HCT116 (cell line): ENCODE results near the gene CTNNA2.

Experiments
- EGR1 ChIP-seq: IDR thresholded peaks from 2 replicates; pipeline ENCODE4 v1.6.1; 2012; ENCODE audit warnings: low read depth
- EZH2 ChIP-seq: fragments of 200-600 bp; sonication (generic); IDR thresholded peaks from 2 replicates; pipeline ENCODE4 v1.6.1; 2017; ENCODE audit warnings: antibody characterized with exemption, mixed run types
- EZH2phosphoT487 ChIP-seq: fragments of 200-600 bp; IDR thresholded peaks from 2 replicates; pipeline ENCODE4 v1.6.1; 2018; ENCODE audit warnings: antibody characterized with exemption, borderline replicate concordance
- POLR2A ChIP-seq: IDR thresholded peaks from 2 replicates; pipeline ENCODE4 v1.7.0; 2011; ENCODE audit warnings: borderline replicate concordance; ENCODE audit not compliant: insufficient read depth, insufficient read length; ENCODE audit errors: extremely low read depth
- POLR2AphosphoS5 ChIP-seq: IDR thresholded peaks from 2 replicates; pipeline ENCODE4 v1.6.1; 2011; ENCODE audit warnings: mild to moderate bottlenecking, low read depth, low read length, moderate library complexity
- SIN3A ChIP-seq: IDR thresholded peaks from 2 replicates; pipeline ENCODE4 v1.6.1; 2012; ENCODE audit warnings: low read depth
- YY1 ChIP-seq: IDR thresholded peaks from 2 replicates; pipeline ENCODE4 v1.6.1; 2011; ENCODE audit warnings: low read length, low read depth, moderate library complexity, mild to moderate bottlenecking; ENCODE audit not compliant: insufficient replicate concordance; ENCODE audit errors: extremely low read depth
- ZFX ChIP-seq: fragments of 450-650 bp; IDR thresholded peaks from 2 replicates; pipeline ENCODE4 v1.6.1; 2017
- TF ChIP-seq, protein P1 (sequence below): IDR thresholded peaks from 2 replicates; pipeline ENCODE4 v1.6.1; 2012; ENCODE audit warnings: low read depth
- TF ChIP-seq, protein P2 (sequence below): IDR thresholded peaks from 2 replicates; pipeline ENCODE4 v1.6.1; 2012
- TF ChIP-seq, protein P3 (sequence below), 3 experiments: fragments of 200-600 bp in 1 of 3; sonication (generic) in 1 of 3; IDR thresholded peaks in 2 of 3; conservative IDR thresholded peaks in 1 of 3; 2 replicates each; pipeline ENCODE4 v1.5.1; 2012 to 2017; ENCODE audit warnings: low read depth in 2 of 3, low read length in 2 of 3, antibody characterized with exemption in 1 of 3, borderline replicate concordance in 1 of 3, control low read depth in 1 of 3, mild to moderate bottlenecking in 1 of 3, mixed read lengths in 1 of 3, mixed run types in 1 of 3, moderate library complexity in 1 of 3; ENCODE audit not compliant: insufficient read depth in 1 of 3

DNA sequence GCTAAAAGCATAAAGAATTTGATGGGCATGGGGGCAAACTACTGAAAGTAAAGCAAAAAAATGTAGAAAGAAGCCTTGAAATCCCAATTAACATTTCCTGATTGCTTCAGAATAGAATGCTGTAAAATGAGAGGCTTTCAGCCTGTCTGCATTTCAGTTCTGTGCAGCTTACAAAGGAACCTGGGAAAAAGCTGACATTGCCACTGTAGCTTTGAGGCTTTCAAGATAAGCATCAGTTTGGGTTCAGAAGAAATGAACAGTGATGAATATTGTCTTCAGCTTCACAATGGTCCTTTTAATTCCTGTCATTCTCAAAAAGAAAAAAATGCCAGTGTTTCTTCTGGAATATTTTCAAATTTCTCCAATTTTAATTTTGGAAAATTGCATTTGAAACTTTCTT lies 549.0 kb downstream of the CTNNA2 start:
- TF ChIP-seq, protein P1, sequence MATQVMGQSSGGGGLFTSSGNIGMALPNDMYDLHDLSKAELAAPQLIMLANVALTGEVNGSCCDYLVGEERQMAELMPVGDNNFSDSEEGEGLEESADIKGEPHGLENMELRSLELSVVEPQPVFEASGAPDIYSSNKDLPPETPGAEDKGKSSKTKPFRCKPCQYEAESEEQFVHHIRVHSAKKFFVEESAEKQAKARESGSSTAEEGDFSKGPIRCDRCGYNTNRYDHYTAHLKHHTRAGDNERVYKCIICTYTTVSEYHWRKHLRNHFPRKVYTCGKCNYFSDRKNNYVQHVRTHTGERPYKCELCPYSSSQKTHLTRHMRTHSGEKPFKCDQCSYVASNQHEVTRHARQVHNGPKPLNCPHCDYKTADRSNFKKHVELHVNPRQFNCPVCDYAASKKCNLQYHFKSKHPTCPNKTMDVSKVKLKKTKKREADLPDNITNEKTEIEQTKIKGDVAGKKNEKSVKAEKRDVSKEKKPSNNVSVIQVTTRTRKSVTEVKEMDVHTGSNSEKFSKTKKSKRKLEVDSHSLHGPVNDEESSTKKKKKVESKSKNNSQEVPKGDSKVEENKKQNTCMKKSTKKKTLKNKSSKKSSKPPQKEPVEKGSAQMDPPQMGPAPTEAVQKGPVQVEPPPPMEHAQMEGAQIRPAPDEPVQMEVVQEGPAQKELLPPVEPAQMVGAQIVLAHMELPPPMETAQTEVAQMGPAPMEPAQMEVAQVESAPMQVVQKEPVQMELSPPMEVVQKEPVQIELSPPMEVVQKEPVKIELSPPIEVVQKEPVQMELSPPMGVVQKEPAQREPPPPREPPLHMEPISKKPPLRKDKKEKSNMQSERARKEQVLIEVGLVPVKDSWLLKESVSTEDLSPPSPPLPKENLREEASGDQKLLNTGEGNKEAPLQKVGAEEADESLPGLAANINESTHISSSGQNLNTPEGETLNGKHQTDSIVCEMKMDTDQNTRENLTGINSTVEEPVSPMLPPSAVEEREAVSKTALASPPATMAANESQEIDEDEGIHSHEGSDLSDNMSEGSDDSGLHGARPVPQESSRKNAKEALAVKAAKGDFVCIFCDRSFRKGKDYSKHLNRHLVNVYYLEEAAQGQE = no peak
- TF ChIP-seq, protein P2, sequence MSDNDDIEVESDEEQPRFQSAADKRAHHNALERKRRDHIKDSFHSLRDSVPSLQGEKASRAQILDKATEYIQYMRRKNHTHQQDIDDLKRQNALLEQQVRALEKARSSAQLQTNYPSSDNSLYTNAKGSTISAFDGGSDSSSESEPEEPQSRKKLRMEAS = no peak
- TF ChIP-seq POLR2AphosphoS5 = no peak
- TF ChIP-seq, protein P3, sequence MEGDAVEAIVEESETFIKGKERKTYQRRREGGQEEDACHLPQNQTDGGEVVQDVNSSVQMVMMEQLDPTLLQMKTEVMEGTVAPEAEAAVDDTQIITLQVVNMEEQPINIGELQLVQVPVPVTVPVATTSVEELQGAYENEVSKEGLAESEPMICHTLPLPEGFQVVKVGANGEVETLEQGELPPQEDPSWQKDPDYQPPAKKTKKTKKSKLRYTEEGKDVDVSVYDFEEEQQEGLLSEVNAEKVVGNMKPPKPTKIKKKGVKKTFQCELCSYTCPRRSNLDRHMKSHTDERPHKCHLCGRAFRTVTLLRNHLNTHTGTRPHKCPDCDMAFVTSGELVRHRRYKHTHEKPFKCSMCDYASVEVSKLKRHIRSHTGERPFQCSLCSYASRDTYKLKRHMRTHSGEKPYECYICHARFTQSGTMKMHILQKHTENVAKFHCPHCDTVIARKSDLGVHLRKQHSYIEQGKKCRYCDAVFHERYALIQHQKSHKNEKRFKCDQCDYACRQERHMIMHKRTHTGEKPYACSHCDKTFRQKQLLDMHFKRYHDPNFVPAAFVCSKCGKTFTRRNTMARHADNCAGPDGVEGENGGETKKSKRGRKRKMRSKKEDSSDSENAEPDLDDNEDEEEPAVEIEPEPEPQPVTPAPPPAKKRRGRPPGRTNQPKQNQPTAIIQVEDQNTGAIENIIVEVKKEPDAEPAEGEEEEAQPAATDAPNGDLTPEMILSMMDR (IDR thresholded peaks at IDR 0.05 in 2 of 3, conservative IDR thresholded peaks at IDR 0.05 in 1 of 3; ENCODE audit: borderline replicate concordance in 1 of 3, insufficient read depth in 1 of 3, low read depth in 2 of 3, low read length in 2 of 3) = no peak
- TF ChIP-seq YY1 = no peak
- TF ChIP-seq EGR1 = no peak
- TF ChIP-seq POLR2A = no peak
- TF ChIP-seq EZH2phosphoT487 = no peak
- no peak for TF ChIP-seq EZH2
- no peak for TF ChIP-seq ZFX
- TF ChIP-seq SIN3A = no peak
